ENCODE results near the gene CHTF8.

DNA sequence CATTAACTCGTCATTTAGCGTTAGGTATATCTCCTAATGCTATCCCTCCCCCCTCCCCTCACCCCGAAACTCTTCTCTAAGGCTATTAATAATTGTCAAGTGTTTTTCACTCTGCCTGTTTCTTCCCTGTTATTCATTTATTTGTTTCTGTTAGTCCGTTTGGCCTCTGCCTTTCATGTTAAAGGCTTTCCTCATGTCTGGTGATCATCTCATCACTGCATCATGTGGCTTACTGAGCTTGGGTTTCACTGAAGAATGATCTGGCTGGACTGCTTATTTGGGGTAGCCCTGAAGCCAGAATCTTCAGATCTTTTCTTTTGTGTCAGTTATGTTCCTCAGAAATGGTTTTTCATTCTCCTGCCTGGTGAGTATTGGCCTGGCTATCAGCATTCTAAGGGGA lies 9.5 kb upstream of the CHTF8 start:
- TF ChIP-seq EZH2phosphoT487 (IDR thresholded peaks at IDR 0.05; ENCODE audit: insufficient read depth, low read depth) = no peak
- TF ChIP-seq EZH2 (IDR thresholded peaks at IDR 0.05; ENCODE audit: insufficient read depth, poor library complexity, severe bottlenecking) = no peak
